ENCODE measurements around the gene CLDN12.

Gene CLDN12

DNA sequence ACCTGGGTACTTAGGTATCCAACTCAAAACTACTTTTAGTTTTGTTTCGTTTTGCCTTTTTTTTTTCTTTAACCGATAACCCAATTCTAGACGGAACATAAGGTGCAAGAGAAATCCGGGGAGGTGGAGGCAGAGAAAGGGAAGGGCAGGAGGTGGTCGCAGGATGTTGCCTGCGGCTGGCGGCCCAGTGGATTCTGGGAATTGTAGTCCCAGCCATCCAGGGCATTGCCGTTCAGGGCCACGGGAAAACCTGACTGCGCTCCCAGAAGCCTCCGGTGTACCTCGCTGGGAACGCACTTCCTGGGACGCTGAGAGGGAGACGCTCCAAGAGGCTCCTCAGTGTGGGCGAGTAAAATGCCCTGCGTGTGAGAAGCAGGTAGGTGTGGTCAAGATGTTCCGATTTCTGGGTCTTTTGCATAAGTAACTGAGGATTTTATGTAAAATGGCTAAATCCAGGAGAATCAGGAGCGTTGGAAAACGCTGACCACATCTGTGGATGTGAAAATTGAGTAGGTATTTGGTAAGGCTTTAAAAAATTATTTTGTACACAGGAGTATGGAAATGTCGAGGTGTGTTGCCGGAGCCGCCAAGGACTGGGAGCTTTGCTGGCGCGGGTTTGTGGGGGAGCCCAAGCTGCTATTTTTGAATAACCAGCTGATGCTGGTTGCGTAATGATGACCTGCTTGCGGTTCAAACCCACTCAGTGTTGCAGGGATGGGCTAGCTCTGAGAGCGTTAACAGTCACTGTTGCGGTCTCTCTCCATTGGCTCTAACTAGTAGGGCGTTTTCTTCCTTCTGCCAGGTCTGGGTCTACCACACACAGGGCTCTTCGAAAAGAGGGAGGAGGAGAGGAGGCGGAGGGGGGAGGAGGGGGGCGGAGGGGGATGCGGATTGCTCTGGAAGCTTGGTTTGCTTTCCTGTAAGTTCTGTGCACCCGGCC lies at the start of gene CLDN12:
CLDN12 (plus strand) TSS at position 288 of the 940 bp plus-strand sequence. CDS start 9,216 bp downstream, outside the sequence.
- Mint-ChIP-seq H3K9me3 (peaks cover 6 to 10% of the 10 kb centered on the region in 2 donors), H3K36me3 (peaks cover 6 to 22% of the 10 kb centered on the region in 2 donors), H3K27me3 (no peaks in the 10 kb centered on the region), H3K27ac (peak within 1 kb of the TSS; percentile 99), H3K4me3 (peak within 1 kb of the TSS; percentile 91 to 99), H3K4me1 (peaks cover 3 to 5% of the 10 kb centered on the region in 2 donors)
- ATAC-seq (replicated peaks): peak; percentile 98
- DNase-seq: peak; percentile 84

DNA sequence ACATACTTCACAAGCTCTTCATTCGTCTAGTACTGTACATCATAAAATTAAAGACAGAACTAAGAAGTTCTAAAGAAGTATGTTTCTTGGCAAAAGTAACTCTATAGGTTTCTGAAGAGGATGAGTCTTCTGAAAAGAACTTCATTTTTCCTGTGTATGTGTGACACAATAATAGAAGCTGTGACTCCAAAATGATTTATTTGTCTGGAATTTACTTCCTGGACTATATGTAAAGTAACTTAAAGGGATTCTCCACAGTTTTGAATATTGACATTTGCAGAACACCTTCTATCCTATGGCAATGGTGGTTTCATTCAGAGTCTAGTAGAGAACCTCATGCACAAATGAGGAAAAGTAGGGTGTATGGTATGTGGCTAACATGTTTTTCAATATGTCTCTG lies 19.8 kb upstream of the CLDN12 start:
- DNase-seq: no peak
- H3K27ac Mint-ChIP-seq: no peak overlapping the region
- no peak overlapping the region for H3K4me3 Mint-ChIP-seq
- H3K9me3 Mint-ChIP-seq: peaks cover 0 to 2% of the 10 kb centered on the region in 2 donors
- H3K27me3 Mint-ChIP-seq: no peaks in the 10 kb centered on the region
- peaks cover 41 to 66% of the 10 kb centered on the region in 2 donors for H3K36me3 Mint-ChIP-seq
- ATAC-seq (replicated peaks): no peak
- no peaks in the 10 kb centered on the region for H3K4me1 Mint-ChIP-seq

DNA sequence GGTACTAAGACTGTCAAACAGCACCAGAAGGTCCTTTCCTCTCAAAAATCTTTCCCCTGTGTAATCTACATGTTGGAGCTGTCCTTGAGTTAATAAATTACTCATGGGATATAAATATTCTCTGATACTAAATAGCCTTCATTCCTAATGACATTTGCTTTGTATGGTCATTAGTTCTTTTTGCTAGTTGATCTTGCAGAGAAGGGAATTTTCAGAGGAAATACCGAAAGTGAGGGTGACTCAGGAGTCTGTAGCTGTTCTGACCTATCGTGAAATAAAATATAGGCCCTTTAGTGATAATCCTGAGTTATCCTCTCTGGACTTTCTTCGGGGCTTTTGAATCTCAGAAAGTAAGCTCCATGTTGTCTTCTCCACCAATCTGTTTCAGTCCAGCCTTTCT lies 19.4 kb upstream of the CLDN12 start:
- no peaks in the 10 kb centered on the region for H3K27me3 Mint-ChIP-seq
- no peaks in the 10 kb centered on the region for H3K4me1 Mint-ChIP-seq
- H3K4me3 Mint-ChIP-seq: no peak overlapping the region
- no peak for ATAC-seq (replicated peaks)
- H3K27ac Mint-ChIP-seq: no peak overlapping the region
- DNase-seq: no peak
- peaks cover 0 to 2% of the 10 kb centered on the region in 2 donors for H3K9me3 Mint-ChIP-seq
- H3K36me3 Mint-ChIP-seq: peaks cover 39 to 63% of the 10 kb centered on the region in 2 donors

DNA sequence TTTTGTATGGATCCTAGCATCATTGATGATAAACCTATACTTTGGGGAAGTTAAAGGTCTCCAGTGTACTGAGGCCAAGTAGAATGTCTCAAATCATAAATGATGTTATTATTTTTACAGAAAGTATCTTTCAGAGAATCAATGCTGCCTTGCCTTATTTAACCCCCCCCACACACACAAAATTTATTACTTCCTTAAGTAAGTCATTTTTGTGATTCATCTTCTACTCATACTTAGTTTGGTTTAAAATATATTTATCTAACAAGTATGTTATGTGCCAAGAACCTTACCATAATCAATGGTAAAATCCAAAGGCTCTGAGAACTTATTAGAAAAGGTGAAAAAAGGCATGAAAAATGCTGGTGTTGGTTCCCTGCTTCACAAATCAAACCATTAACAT lies 18.8 kb upstream of the CLDN12 start:
- ATAC-seq (replicated peaks): no peak
- Mint-ChIP-seq H3K27me3 (no peaks in the 10 kb centered on the region), H3K36me3 (peaks cover 35 to 57% of the 10 kb centered on the region in 2 donors), H3K27ac (no peak overlapping the region), H3K4me3 (no peak overlapping the region), H3K4me1 (no peaks in the 10 kb centered on the region), H3K9me3 (no peaks in the 10 kb centered on the region)
- DNase-seq: no peak

DNA sequence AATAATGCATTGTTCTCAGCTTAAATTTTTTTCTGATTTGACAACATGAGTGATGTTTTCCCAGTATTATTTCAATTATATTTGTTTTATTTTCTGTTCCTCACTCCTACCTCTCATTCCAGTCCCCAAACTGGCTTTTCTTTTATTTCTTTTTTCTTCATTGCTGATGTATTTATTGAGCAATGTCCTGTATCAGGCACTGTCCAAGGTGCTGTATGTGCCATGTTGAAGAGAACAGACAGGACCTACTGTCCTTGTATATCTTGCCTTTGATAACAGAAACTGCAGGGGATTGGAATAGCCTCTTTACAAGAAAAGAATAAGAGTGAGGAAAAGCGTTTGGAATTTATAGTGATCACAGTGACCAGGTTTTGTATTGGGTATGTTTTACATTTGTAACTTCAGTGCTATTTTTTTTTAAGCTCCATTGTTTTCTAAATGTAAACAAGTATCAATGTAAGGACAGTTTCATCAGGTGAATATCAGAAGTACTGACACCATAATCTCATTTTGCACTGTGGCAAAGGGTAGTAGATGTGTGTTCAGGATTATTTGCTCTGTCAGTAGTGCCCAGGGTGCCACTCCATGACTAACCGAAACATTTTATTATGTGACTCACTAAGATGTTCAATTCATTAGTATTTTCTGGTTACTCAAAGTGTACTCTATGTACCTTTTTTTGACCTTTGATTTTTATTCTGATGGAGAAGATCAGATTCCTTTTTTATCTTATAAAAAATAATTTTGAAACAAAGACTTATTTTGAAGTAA lies 15.6 kb upstream of the CLDN12 start:
- ATAC-seq (replicated peaks) (no peak), DNase-seq (no peak)
- Mint-ChIP-seq H3K4me1 (no peaks in the 10 kb centered on the region), H3K9me3 (peaks cover 0 to 3% of the 10 kb centered on the region in 2 donors), H3K36me3 (peaks cover 25 to 53% of the 10 kb centered on the region in 2 donors), H3K27ac (no peak overlapping the region), H3K27me3 (no peaks in the 10 kb centered on the region), H3K4me3 (no peak overlapping the region)

DNA sequence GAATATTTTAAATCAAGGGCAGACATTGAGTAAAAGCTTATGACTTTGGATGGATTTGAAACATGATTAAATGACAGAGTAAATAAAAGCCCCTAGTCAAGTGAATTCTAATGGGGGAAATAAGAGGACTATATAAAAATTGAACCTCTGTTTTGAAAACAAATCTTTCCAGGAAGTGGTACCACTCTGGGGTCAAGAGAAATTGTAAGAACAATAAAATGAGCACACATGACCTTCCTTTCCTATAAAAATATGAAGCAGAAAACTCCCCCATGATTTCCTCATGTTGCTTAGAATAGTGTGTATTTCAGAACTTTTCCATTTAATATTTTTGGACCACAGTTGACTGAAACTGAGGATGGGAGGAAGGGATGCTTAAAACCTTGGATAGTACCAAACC lies 12.3 kb upstream of the CLDN12 start:
- peaks cover 9 to 10% of the 10 kb centered on the region in 2 donors for H3K9me3 Mint-ChIP-seq
- H3K27ac Mint-ChIP-seq: no peak overlapping the region
- DNase-seq (no peak), ATAC-seq (replicated peaks) (no peak)
- H3K27me3 Mint-ChIP-seq: no peaks in the 10 kb centered on the region
- H3K4me3 Mint-ChIP-seq: no peak overlapping the region
- peaks cover 19 to 45% of the 10 kb centered on the region in 2 donors for H3K36me3 Mint-ChIP-seq
- H3K4me1 Mint-ChIP-seq: no peaks in the 10 kb centered on the region

DNA sequence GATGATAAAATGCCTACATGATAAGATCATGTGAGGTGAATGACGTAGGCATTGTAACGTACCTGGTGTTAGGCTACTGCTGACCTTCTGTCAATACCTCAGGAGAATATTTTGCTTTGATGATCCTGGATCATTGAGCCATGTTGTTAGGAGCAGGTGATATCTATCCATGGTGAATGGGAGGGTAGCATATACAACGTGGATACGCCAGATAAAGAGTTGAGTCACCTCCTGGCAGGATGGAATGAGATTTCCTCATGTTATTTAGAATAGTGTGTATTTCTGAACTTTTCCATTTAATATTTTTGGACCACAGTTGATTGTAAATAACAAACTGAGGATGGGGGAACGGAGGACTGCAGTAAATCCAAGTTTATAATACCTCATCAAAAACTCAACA lies 11.8 kb upstream of the CLDN12 start:
- H3K27me3 Mint-ChIP-seq: no peaks in the 10 kb centered on the region
- no peak overlapping the region for H3K4me3 Mint-ChIP-seq
- H3K27ac Mint-ChIP-seq: peak overlapping the region; percentile 34
- peaks cover 15 to 40% of the 10 kb centered on the region in 2 donors for H3K36me3 Mint-ChIP-seq
- H3K4me1 Mint-ChIP-seq: no peaks in the 10 kb centered on the region
- peaks cover 9 to 13% of the 10 kb centered on the region in 2 donors for H3K9me3 Mint-ChIP-seq
- ATAC-seq (replicated peaks) (no peak), DNase-seq (no peak)

DNA sequence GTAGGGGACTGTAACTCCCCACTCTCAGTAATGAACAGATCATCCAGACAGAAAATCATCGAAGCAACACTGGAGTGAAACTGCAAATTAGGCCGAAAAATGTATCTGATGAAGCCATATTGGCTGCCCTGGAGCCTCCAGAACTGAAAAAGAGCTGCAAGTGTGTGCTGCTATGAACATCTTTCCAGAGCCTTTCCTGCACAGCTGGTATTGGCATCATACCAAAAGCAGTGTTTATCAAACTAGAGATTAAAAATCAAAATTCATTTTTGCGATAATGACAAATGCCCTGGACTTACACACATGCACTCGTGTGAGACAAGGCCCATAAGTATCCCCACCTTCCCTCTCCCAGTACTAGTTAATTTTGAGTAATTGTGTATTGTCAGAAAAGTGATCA lies 6.8 kb upstream of the CLDN12 start:
- ATAC-seq (replicated peaks): no peak
- Mint-ChIP-seq H3K9me3 (peaks cover 20 to 29% of the 10 kb centered on the region in 2 donors), H3K4me1 (no peaks in the 10 kb centered on the region), H3K27ac (no peak overlapping the region), H3K27me3 (no peaks in the 10 kb centered on the region), H3K36me3 (peaks cover 7 to 34% of the 10 kb centered on the region in 2 donors), H3K4me3 (no peak overlapping the region)
- no peak for DNase-seq

DNA sequence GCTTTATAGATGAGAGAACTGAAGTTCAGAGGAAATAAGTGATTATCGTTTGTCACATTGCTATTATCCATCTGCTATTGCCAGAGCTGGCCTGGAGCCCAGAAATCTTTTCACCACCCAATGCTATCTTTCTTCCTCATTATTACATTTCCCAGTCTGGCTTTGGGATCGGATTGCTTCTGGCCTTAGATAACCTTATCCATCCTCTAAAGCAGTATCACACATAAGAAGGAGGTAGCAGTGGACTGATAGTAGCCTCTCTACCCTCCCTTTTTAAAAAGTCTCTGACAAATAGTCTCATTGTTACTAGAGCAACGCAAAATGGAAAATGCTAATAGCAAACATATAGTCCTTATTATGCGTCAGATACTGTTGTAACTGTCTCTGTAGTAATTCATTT lies 1.3 kb upstream of the CLDN12 start:
- no peak for DNase-seq
- no peak overlapping the region for H3K4me3 Mint-ChIP-seq
- ATAC-seq (replicated peaks): no peak
- no peak overlapping the region for H3K27ac Mint-ChIP-seq
- peaks cover 3 to 5% of the 10 kb centered on the region in 2 donors for H3K4me1 Mint-ChIP-seq
- H3K9me3 Mint-ChIP-seq: peaks cover 11 to 15% of the 10 kb centered on the region in 2 donors
- H3K36me3 Mint-ChIP-seq: peaks cover 0 to 15% of the 10 kb centered on the region in 2 donors
- no peaks in the 10 kb centered on the region for H3K27me3 Mint-ChIP-seq

DNA sequence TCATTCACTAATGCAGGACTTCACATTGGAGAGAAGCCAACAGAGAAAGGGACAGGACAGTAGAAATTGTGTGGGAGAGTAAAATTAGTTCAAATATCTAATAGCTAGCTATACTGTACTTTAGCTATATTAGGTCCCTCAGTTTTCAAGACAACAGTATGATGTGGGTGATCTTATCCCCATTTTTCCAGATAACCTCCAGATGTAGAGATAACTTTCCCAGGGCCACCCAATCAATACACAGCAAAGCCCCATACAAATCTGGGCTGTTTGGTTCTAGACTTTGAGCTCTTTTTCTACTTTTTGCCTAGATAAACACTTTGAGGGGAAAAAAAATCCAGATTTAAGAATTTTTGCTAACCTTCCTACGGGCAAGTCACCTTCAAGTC lies 482 bp upstream of the CLDN12 start:
- no peak for DNase-seq
- Mint-ChIP-seq H3K27ac (peak overlapping the region; percentile 99), H3K36me3 (peaks cover 5 to 23% of the 10 kb centered on the region in 2 donors), H3K4me1 (peaks cover 3 to 5% of the 10 kb centered on the region in 2 donors), H3K27me3 (no peaks in the 10 kb centered on the region), H3K9me3 (peaks cover 9 to 15% of the 10 kb centered on the region in 2 donors), H3K4me3 (peak overlapping the region; percentile 91 to 99)
- no peak for ATAC-seq (replicated peaks)

DNA sequence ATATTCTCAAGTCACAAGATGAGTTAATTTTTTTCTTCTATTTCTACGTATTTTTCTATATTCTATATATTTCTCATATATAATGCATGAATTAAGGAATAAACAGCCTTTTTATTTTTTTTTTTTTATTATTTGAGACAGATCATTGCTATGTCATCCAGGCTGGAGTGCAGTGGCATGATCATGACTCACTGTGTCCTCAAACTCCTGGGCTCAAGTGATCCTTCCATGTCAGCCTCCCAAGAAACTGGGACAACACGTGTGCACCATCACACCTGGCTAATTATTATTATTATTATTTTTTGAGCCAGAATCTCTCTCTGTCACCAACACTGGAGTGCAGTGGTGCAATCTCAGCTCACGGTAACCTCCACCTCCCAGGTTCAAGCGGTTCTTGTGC lies 1.5 kb downstream of the CLDN12 start:
- peaks cover 3 to 5% of the 10 kb centered on the region in 2 donors for H3K4me1 Mint-ChIP-seq

DNA sequence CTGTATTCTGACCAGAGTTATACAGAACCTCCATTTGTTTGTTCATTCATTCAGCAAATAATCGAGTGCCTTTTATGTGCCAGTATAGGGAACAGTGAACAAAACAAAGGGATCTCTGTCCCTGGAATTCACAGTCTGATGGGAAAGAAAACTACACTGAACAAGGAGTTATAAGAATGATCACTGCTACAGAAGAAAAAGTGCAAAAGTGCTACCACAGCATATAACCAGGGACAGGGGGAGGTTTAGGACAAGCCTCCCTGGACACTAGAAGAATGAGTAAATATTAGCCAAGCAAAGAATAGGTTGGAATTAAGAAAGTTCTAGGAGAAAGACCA lies 4.2 kb downstream of the CLDN12 start:
- Mint-ChIP-seq H3K27ac (no peak overlapping the region), H3K36me3 (peaks cover 10 to 29% of the 10 kb centered on the region in 2 donors), H3K4me3 (no peak overlapping the region), H3K27me3 (no peaks in the 10 kb centered on the region), H3K4me1 (peaks cover 3 to 5% of the 10 kb centered on the region in 2 donors), H3K9me3 (no peaks in the 10 kb centered on the region)
- ATAC-seq (replicated peaks): no peak
- DNase-seq: no peak

More for the DNA sequence above, 1.5 kb downstream of the CLDN12 start:
- Mint-ChIP-seq H3K27me3 (no peaks in the 10 kb centered on the region), H3K9me3 (peaks cover 3 to 5% of the 10 kb centered on the region in 2 donors), H3K27ac (no peak overlapping the region), H3K4me3 (peak overlapping the region; percentile 91 to 99), H3K36me3 (peaks cover 9 to 22% of the 10 kb centered on the region in 2 donors)
- ATAC-seq (replicated peaks) (no peak), DNase-seq (no peak)

DNA sequence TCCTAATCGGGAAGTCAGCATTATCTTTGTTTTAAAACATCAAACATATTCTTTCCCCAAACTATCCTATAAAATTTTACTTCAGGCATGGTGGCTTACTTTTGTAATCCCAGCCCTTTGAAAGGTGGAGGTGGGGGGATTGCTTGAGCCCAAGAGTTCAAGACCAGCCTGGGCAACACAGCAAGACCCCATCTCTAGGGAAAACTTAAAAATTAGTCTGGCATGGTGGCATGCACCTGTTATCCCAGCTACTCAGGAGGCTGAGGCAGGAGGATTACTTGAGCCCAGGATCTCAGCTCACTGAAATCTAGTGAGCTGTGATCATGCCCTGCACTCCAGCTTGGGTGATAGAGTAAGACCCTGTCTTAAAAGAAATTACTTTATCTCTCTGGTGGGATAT lies 4.9 kb downstream of the CLDN12 start:
- H3K27ac Mint-ChIP-seq: no peak overlapping the region
- no peak for ATAC-seq (replicated peaks)
- H3K27me3 Mint-ChIP-seq: no peaks in the 10 kb centered on the region
- no peak overlapping the region for H3K4me3 Mint-ChIP-seq
- H3K9me3 Mint-ChIP-seq: no peaks in the 10 kb centered on the region
- DNase-seq: no peak
- peaks cover 12 to 36% of the 10 kb centered on the region in 2 donors for H3K36me3 Mint-ChIP-seq
- H3K4me1 Mint-ChIP-seq: peaks cover 3 to 5% of the 10 kb centered on the region in 2 donors

DNA sequence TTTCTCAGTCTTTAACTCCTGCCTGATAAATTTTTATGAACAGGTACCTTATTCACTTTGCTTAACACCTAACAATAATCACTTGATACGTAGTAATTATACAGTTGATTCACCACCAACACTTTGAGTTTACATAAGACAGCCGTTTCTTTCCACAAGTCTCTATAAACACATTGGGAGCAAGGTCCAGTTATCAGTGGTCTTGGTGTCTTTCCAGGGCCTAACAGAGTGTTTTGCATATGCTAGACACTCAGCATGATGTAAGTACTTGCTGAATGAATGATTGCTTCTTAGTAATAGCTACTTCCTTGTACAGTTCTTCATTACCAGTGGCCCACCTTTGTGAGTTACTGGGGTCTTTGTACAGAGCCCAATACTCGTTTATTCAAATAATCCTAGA lies 6.4 kb downstream of the CLDN12 start:
- Mint-ChIP-seq H3K27ac (no peak overlapping the region), H3K36me3 (peaks cover 13 to 38% of the 10 kb centered on the region in 2 donors), H3K27me3 (no peaks in the 10 kb centered on the region), H3K9me3 (no peaks in the 10 kb centered on the region), H3K4me3 (no peak overlapping the region), H3K4me1 (no peaks in the 10 kb centered on the region)
- ATAC-seq (replicated peaks) (no peak), DNase-seq (no peak)
